B cell (primary cell): ENCODE data around the gene TNXB. TPM values are rescaled to one million over a fixed set of nuclear protein-coding genes. Genes with fewer than 3 reads are reported as not detected.

ENCODE experiments used
- ATAC-seq: fragments of 200-7000 bp; cut with Tn5 transposase; one replicate; pipeline ENCODE4 v1.10.0; 2021; ENCODE audit warnings: low read depth, mild to moderate bottlenecking, moderate number of reproducible peaks, moderate library complexity
- CTCF ChIA-PET: fragments of 350-600 bp; sonication (Branson Sonifier 250); formaldehyde crosslinking; loops from one replicate; lab custom pipeline; 2021; ENCODE audit warnings: antibody characterized with exemption, inconsistent platforms; lab: Charles Lee
- POLR2A ChIA-PET: fragments of 350-600 bp; sonication (Branson Sonifier 250); formaldehyde crosslinking; loops from one replicate; lab custom pipeline; 2021; ENCODE audit warnings: antibody characterized with exemption; lab: Charles Lee
- DNase-seq: peaks from one replicate; pipeline ENCODE4 v3.0.0; 2013
- H2AFZ ChIP-seq: 2 replicates; pipeline ENCODE4 v1.6.1; 2012; ENCODE audit warnings: mild to moderate bottlenecking, low read depth, low read length; ENCODE audit not compliant: insufficient read depth, poor library complexity, severe bottlenecking
- H3K27ac ChIP-seq, 2 donors: 1 replicate in 1 of 2; 2 replicates in 1 of 2; pipeline ENCODE4 v1.5.1; 2012 to 2013; ENCODE audit warnings: low read length in 2 of 2, mild to moderate bottlenecking in 2 of 2, moderate library complexity in 1 of 2
- H3K27me3 ChIP-seq, 4 experiments: fragments of 200-600 bp in 1 of 4; sonication (generic) in 1 of 4; replicated peaks in 1 of 4; 1 replicate in 2 of 4; 2 replicates in 2 of 4; pipeline versions ENCODE4 v1.6.1 to v1.7.0; 2013 to 2016; ENCODE audit warnings: low read length in 3 of 4, mild to moderate bottlenecking in 2 of 4, mixed read lengths in 1 of 4, moderate library complexity in 1 of 4; ENCODE audit not compliant: insufficient read depth in 4 of 4, control insufficient read depth in 3 of 4; ENCODE audit errors: control extremely low read depth in 1 of 4
- H3K36me3 ChIP-seq, 2 experiments: replicated peaks in 1 of 2; 1 replicate in 1 of 2; 2 replicates in 1 of 2; pipeline versions ENCODE4 v1.6.1 to v1.7.1; 2013; ENCODE audit warnings: low read length in 1 of 2; ENCODE audit not compliant: insufficient read depth in 2 of 2, control insufficient read depth in 1 of 2; ENCODE audit errors: control extremely low read depth in 1 of 2, extremely low read depth in 1 of 2
- H3K4me1 ChIP-seq, 2 donors: fragments of 200-600 bp in 1 of 2; sonication (generic) in 1 of 2; 1 replicate in 1 of 2; 2 replicates in 1 of 2; pipeline versions ENCODE4 v1.5.1 to v1.6.1; 2013 to 2017; ENCODE audit warnings: low read length in 2 of 2; ENCODE audit not compliant: control insufficient read depth in 2 of 2, insufficient read depth in 2 of 2
- H3K4me2 ChIP-seq: replicated peaks from 2 replicates; pipeline ENCODE3; 2012; ENCODE audit warnings: mild to moderate bottlenecking, low read depth, low read length; ENCODE audit not compliant: poor library complexity, severe bottlenecking
- H3K4me3 ChIP-seq, 5 experiments: fragments of 200-600 bp in 1 of 5; sonication (generic) in 1 of 5; 1 replicate in 3 of 5; 2 replicates in 2 of 5; pipeline versions ENCODE4 v1.5.1 to v1.7.0; 2011 to 2016; ENCODE audit warnings: low read length in 4 of 5, mild to moderate bottlenecking in 4 of 5, low read depth in 2 of 5, control low read depth in 1 of 5, moderate library complexity in 1 of 5; ENCODE audit not compliant: insufficient read depth in 1 of 5; ENCODE audit errors: control extremely low read depth in 1 of 5, extremely low read depth in 1 of 5
- H3K79me2 ChIP-seq: fragments of 200-600 bp; sonication (generic); one replicate; pipeline ENCODE4 v1.6.0; 2016; ENCODE audit warnings: low read length; ENCODE audit not compliant: control insufficient read depth, insufficient read depth
- H3K9ac ChIP-seq: fragments of 200-600 bp; sonication (generic); 2 replicates; pipeline ENCODE4 v1.6.1; 2017; ENCODE audit warnings: mild to moderate bottlenecking, low read length, moderate library complexity
- H3K9me3 ChIP-seq, 3 donors: one replicate each; pipeline versions ENCODE4 v1.6.1 to v1.7.1; 2013; ENCODE audit warnings: low read length in 2 of 3; ENCODE audit not compliant: control insufficient read depth in 2 of 3, insufficient read depth in 1 of 3; ENCODE audit errors: control extremely low read depth in 1 of 3
- H4K20me1 ChIP-seq: 2 replicates; pipeline ENCODE4 v1.6.0; 2012; ENCODE audit warnings: mild to moderate bottlenecking, low read length; ENCODE audit not compliant: insufficient read depth, control insufficient read depth, poor library complexity, severe bottlenecking
- H3K27ac Mint-ChIP-seq: one replicate; pipeline ENCODE4 v1.8.0; 2021; ENCODE audit warnings: mixed read lengths
- H3K27me3 Mint-ChIP-seq: one replicate; pipeline ENCODE4 v1.8.0; 2021; ENCODE audit warnings: mixed read lengths
- H3K4me1 Mint-ChIP-seq: one replicate; pipeline ENCODE4 v1.8.0; 2021; ENCODE audit warnings: mixed read lengths
- H3K4me3 Mint-ChIP-seq: one replicate; pipeline ENCODE4 v1.8.0; 2021; ENCODE audit warnings: mixed read lengths
- H3K9me3 Mint-ChIP-seq: one replicate; pipeline ENCODE4 v1.8.0; 2022; ENCODE audit warnings: mixed read lengths; ENCODE audit not compliant: insufficient read depth
- EZH2 ChIP-seq: IDR thresholded peaks from 2 replicates; pipeline ENCODE4 v1.6.1; 2012; ENCODE audit warnings: borderline replicate concordance, low read depth, mild to moderate bottlenecking, moderate library complexity, low read length; ENCODE audit not compliant: insufficient read depth, poor library complexity, severe bottlenecking
- WGBS: methylation state at CpG from one replicate; pipeline ENCODE4 v1.1.5; 2013; ENCODE audit warnings: missing lambda C conversion rate; ENCODE audit not compliant: insufficient coverage; 5-methylcytosine and 5-hydroxymethylcytosine counted together
- intact Hi-C: fragments of 100-400 bp; cut with micrococcal nuclease; formaldehyde crosslinking; loops from one replicate; pipeline ENCODE4 v1.10.0; 2022
- polyA plus RNA-seq: library from polyadenylated mRNA; depleted of rRNA; stranded (reverse); fragments of >200 nt; gene quantifications from 2 replicates; pipeline ENCODE4 v1.2.3, GENCODE V29; 2012
- total RNA-seq, 2 donors: library from RNA; stranded (reverse); fragments of 120-200 nt in 1 of 2; gene quantifications; 1 replicate in 1 of 2; 2 replicates in 1 of 2; pipeline versions ENCODE4 v1.2.3 to v1.2.4, GENCODE V29; 2013 to 2022
- TF ChIP-seq, protein P1 (sequence below): fragments of 200-600 bp; IDR thresholded peaks from one replicate; pipeline ENCODE4 v1.8.0; 2022; ENCODE audit warnings: antibody characterized with exemption, mild to moderate bottlenecking

The TNXB gene
- total and polyA plus RNA-seq, 2 donors (not counting 1 experiment from before 2014, with no cell fraction given) = 1.4 to 19.0 TPM

DNA sequence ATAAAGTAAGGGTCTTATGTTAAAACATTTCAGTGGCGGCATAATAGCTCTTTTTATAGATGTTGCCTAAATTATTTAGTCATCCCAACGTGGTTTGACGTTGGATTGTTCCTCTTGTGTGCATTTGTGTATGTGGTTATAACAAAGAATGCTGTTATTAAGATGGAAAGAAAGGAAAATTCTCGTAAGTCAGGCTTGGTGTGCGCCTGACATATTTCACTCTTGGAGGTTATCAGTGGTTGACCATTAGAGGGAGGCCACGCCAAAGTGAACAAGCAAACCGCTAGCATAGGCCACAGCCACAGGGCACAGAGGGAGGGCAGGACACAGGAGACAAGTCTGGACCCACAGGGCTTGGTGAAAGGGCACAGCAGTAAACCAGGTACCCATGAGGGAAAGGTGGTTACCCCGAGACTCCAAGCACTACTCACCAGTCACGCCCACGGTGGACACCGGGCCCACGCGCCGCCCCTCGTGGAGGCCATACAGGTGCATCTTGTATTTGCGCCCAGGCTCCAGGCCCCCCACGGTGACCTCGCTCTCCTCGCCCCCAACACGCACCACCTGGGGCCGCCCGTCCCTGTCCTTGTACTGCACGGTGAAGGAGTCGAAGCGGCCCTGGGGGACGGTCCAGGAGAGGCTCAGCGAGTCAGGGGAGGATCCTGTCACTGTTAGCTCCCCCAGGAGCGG lies 48.0 kb downstream of the TNXB start:
- CTCF ChIA-PET = no interaction called here
- H3K4me1 Mint-ChIP-seq = no peaks in the 10 kb centered on the region
- intact Hi-C loops = no loop called here
- no peaks in the 10 kb centered on the region for H3K36me3 ChIP-seq
- H4K20me1 ChIP-seq = no peaks in the 10 kb centered on the region
- H3K27ac ChIP-seq = no peak overlapping the region
- no peak overlapping the region for H3K9ac ChIP-seq
- no peaks in the 10 kb centered on the region for H3K27me3 ChIP-seq
- H3K4me3 Mint-ChIP-seq = no peak overlapping the region
- H3K27me3 Mint-ChIP-seq = peaks cover 13% of the 10 kb centered on the region
- H3K4me2 ChIP-seq = no peak overlapping the region
- no peaks in the 10 kb centered on the region for H3K9me3 Mint-ChIP-seq
- POLR2A ChIA-PET = no interaction called here
- TF ChIP-seq, protein P1, sequence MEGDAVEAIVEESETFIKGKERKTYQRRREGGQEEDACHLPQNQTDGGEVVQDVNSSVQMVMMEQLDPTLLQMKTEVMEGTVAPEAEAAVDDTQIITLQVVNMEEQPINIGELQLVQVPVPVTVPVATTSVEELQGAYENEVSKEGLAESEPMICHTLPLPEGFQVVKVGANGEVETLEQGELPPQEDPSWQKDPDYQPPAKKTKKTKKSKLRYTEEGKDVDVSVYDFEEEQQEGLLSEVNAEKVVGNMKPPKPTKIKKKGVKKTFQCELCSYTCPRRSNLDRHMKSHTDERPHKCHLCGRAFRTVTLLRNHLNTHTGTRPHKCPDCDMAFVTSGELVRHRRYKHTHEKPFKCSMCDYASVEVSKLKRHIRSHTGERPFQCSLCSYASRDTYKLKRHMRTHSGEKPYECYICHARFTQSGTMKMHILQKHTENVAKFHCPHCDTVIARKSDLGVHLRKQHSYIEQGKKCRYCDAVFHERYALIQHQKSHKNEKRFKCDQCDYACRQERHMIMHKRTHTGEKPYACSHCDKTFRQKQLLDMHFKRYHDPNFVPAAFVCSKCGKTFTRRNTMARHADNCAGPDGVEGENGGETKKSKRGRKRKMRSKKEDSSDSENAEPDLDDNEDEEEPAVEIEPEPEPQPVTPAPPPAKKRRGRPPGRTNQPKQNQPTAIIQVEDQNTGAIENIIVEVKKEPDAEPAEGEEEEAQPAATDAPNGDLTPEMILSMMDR = no peak
- no peak for TF ChIP-seq EZH2
- DNase-seq = no peak
- H3K27ac Mint-ChIP-seq = no peak overlapping the region
- ATAC-seq = no peak
- no peaks in the 10 kb centered on the region for H3K79me2 ChIP-seq
- WGBS = 95% methylated on average over 13 of the region's 28 CpGs
- H3K4me3 ChIP-seq = no peak overlapping the region
- no peaks in the 10 kb centered on the region for H3K9me3 ChIP-seq
- no peaks in the 10 kb centered on the region for H3K4me1 ChIP-seq
- no peak overlapping the region for H2AFZ ChIP-seq

DNA sequence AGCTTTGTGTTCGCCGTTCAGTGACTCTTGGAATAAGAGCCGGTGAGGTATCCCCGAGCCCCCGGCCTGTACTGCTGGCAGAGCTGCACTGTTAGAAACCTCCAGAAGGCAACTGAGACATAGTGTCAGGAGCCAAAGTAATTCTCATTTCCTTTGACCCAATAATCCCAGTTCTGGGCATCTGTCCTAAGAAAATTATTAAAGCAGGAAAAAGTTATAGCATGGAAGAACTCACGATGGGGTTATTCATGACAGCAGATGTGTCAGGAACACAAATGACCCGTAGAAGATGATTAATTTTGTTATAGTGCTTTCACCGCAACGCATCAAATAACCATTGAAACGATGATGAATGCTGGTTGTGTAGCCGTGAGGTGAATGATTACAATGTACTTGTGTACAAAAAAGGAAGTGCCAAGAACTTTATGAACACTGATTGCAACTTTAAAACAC lies 50.6 kb downstream of the TNXB start:
- no peak overlapping the region for H3K4me2 ChIP-seq
- intact Hi-C loops = no loop called here
- no peak for TF ChIP-seq EZH2
- TF ChIP-seq, protein P1 = no peak
- no peaks in the 10 kb centered on the region for H3K9me3 ChIP-seq
- Mint-ChIP-seq H3K4me1 (no peaks in the 10 kb centered on the region), H3K27me3 (peaks cover 19% of the 10 kb centered on the region), H3K27ac (no peak overlapping the region), H3K4me3 (no peak overlapping the region), H3K9me3 (no peaks in the 10 kb centered on the region)
- no peaks in the 10 kb centered on the region for H3K27me3 ChIP-seq
- CTCF ChIA-PET = no interaction called here
- no peaks in the 10 kb centered on the region for H3K79me2 ChIP-seq
- H3K4me1 ChIP-seq = no peaks in the 10 kb centered on the region
- H2AFZ ChIP-seq = no peak overlapping the region
- H3K36me3 ChIP-seq = no peaks in the 10 kb centered on the region
- 85% methylated on average over 11 of the region's 11 CpGs for WGBS
- no peak overlapping the region for H3K9ac ChIP-seq
- no peak overlapping the region for H3K27ac ChIP-seq
- no peaks in the 10 kb centered on the region for H4K20me1 ChIP-seq
- no peak for DNase-seq
- H3K4me3 ChIP-seq = no peak overlapping the region
- POLR2A ChIA-PET = no interaction called here
- ATAC-seq = no peak
